ENCODE data around the gene MAP2K7. TPM values are rescaled to one million over a fixed set of nuclear protein-coding genes. Genes with fewer than 3 reads are reported as not detected.
A peak's percentile ranks its signal among the peaks of the same experiment; 100 is the strongest.
"Not testable (repeated sequence)": the region's sequence is repeated elsewhere in the genome, so short reads cannot be mapped to it uniquely, and the experiment has no call there.

Gene MAP2K7
- total RNA-seq, 1 donor from 2014 or later: 9.4 TPM

GRCh38 chr19:7930030-7930429, 26.4 kb downstream of the MAP2K7 start:
- not testable (repeated sequence) for H3K9me3 ChIP-seq (ENCODE audit: control insufficient read depth in 3 of 3, low read length in 3 of 3); H3K27ac ChIP-seq (ENCODE audit: low read depth, low read length); H3K9ac ChIP-seq (ENCODE audit: low read depth in 1 of 3, low read length in 3 of 3); H3K27me3 ChIP-seq (ENCODE audit: control insufficient read depth in 3 of 3, insufficient read depth in 3 of 3, low read length in 3 of 3); H3K4me3 ChIP-seq (ENCODE audit: low read length in 3 of 3)
- Histone ChIP-seq H3K36me3 (ENCODE audit: control insufficient read depth in 3 of 3, insufficient read depth in 3 of 3, low read length in 3 of 3) (peaks cover 42 to 45% (median 44%) of the 10 kb centered on the region in 3 donors), H3K4me1 (ENCODE audit: control insufficient read depth in 3 of 3, insufficient read depth in 3 of 3, low read length in 3 of 3) (peaks cover 19 to 27% (median 25%) of the 10 kb centered on the region in 3 donors)

GRCh38 chr19:7930765-7931164, 27.1 kb downstream of the MAP2K7 start:
- Histone ChIP-seq H3K9me3 (ENCODE audit: control insufficient read depth in 3 of 3, low read length in 3 of 3) (no peaks in the 10 kb centered on the region), H3K27me3 (ENCODE audit: control insufficient read depth in 3 of 3, insufficient read depth in 3 of 3, low read length in 3 of 3) (no peaks in the 10 kb centered on the region), H3K4me3 (ENCODE audit: low read length in 3 of 3) (no peak overlapping the region), H3K9ac (ENCODE audit: low read depth in 1 of 3, low read length in 3 of 3) (peak overlapping the region in 1 of 3 donors; percentile 8), H3K36me3 (ENCODE audit: control insufficient read depth in 3 of 3, insufficient read depth in 3 of 3, low read length in 3 of 3) (peaks cover 48 to 50% (median 49%) of the 10 kb centered on the region in 3 donors), H3K4me1 (ENCODE audit: control insufficient read depth in 3 of 3, insufficient read depth in 3 of 3, low read length in 3 of 3) (peaks cover 19 to 24% (median 22%) of the 10 kb centered on the region in 3 donors), H3K27ac (ENCODE audit: low read depth, low read length) (no peak overlapping the region)

- Histone ChIP-seq H3K4me1 (ENCODE audit: control insufficient read depth in 3 of 3, insufficient read depth in 3 of 3, low read length in 3 of 3) (peaks cover 15 to 19% (median 19%) of the 10 kb centered on the region in 3 donors), H3K9me3 (ENCODE audit: control insufficient read depth in 3 of 3, low read length in 3 of 3) (no peaks in the 10 kb centered on the region), H3K9ac (ENCODE audit: low read depth in 1 of 3, low read length in 3 of 3) (no peak overlapping the region), H3K4me3 (ENCODE audit: low read length in 3 of 3) (no peak overlapping the region), H3K27ac (ENCODE audit: low read depth, low read length) (no peak overlapping the region), H3K36me3 (ENCODE audit: control insufficient read depth in 3 of 3, insufficient read depth in 3 of 3, low read length in 3 of 3) (peaks cover 50 to 54% (median 51%) of the 10 kb centered on the region in 3 donors), H3K27me3 (ENCODE audit: control insufficient read depth in 3 of 3, insufficient read depth in 3 of 3, low read length in 3 of 3) (no peaks in the 10 kb centered on the region)
Observed at GRCh38 chr19:7931221-7932061, 27.8 kb downstream of the MAP2K7 start.

GRCh38 chr19:7932276-7932929, 28.7 kb downstream of the MAP2K7 start:
- peaks cover 54 to 62% (median 58%) of the 10 kb centered on the region in 3 donors for H3K36me3 ChIP-seq (ENCODE audit: control insufficient read depth in 3 of 3, insufficient read depth in 3 of 3, low read length in 3 of 3)
- no peaks in the 10 kb centered on the region for H3K9me3 ChIP-seq (ENCODE audit: control insufficient read depth in 3 of 3, low read length in 3 of 3)
- H3K27ac ChIP-seq (ENCODE audit: low read depth, low read length): no peak overlapping the region
- H3K9ac ChIP-seq (ENCODE audit: low read depth in 1 of 3, low read length in 3 of 3): no peak overlapping the region
- H3K4me3 ChIP-seq (ENCODE audit: low read length in 3 of 3): no peak overlapping the region
- H3K4me1 ChIP-seq (ENCODE audit: control insufficient read depth in 3 of 3, insufficient read depth in 3 of 3, low read length in 3 of 3): peaks cover 11 to 12% (median 12%) of the 10 kb centered on the region in 3 donors
- no peaks in the 10 kb centered on the region for H3K27me3 ChIP-seq (ENCODE audit: control insufficient read depth in 3 of 3, insufficient read depth in 3 of 3, low read length in 3 of 3)

- Histone ChIP-seq H3K27ac (ENCODE audit: low read depth, low read length) (no peak overlapping the region), H3K27me3 (ENCODE audit: control insufficient read depth in 3 of 3, insufficient read depth in 3 of 3, low read length in 3 of 3) (no peaks in the 10 kb centered on the region), H3K4me1 (ENCODE audit: control insufficient read depth in 3 of 3, insufficient read depth in 3 of 3, low read length in 3 of 3) (peaks cover 6 to 12% (median 7%) of the 10 kb centered on the region in 3 donors), H3K9ac (ENCODE audit: low read depth in 1 of 3, low read length in 3 of 3) (no peak overlapping the region), H3K9me3 (ENCODE audit: control insufficient read depth in 3 of 3, low read length in 3 of 3) (no peaks in the 10 kb centered on the region), H3K4me3 (ENCODE audit: low read length in 3 of 3) (no peak overlapping the region), H3K36me3 (ENCODE audit: control insufficient read depth in 3 of 3, insufficient read depth in 3 of 3, low read length in 3 of 3) (peaks cover 56 to 65% (median 60%) of the 10 kb centered on the region in 3 donors)
Observed at GRCh38 chr19:7932930-7933300, 29.2 kb downstream of the MAP2K7 start.

- no peak overlapping the region for H3K27ac ChIP-seq (ENCODE audit: low read depth, low read length)
- no peak overlapping the region for H3K4me3 ChIP-seq (ENCODE audit: low read length in 3 of 3)
- H3K36me3 ChIP-seq (ENCODE audit: control insufficient read depth in 3 of 3, insufficient read depth in 3 of 3, low read length in 3 of 3): peaks cover 56 to 65% (median 60%) of the 10 kb centered on the region in 3 donors
- H3K9ac ChIP-seq (ENCODE audit: low read depth in 1 of 3, low read length in 3 of 3): no peak overlapping the region
- H3K4me1 ChIP-seq (ENCODE audit: control insufficient read depth in 3 of 3, insufficient read depth in 3 of 3, low read length in 3 of 3): peaks cover under 1 to 7% (median 4%) of the 10 kb centered on the region in 3 donors
- H3K27me3 ChIP-seq (ENCODE audit: control insufficient read depth in 3 of 3, insufficient read depth in 3 of 3, low read length in 3 of 3): no peaks in the 10 kb centered on the region
- no peaks in the 10 kb centered on the region for H3K9me3 ChIP-seq (ENCODE audit: control insufficient read depth in 3 of 3, low read length in 3 of 3)
Observed at GRCh38 chr19:7933411-7933810, 29.7 kb downstream of the MAP2K7 start.

GRCh38 chr19:7933828-7934725, 30.4 kb downstream of the MAP2K7 start:
- no peak overlapping the region for H3K4me3 ChIP-seq (ENCODE audit: low read length in 3 of 3)
- H3K4me1 ChIP-seq (ENCODE audit: control insufficient read depth in 3 of 3, insufficient read depth in 3 of 3, low read length in 3 of 3): peaks cover 0 to 4% (median 2%) of the 10 kb centered on the region in 3 donors
- H3K36me3 ChIP-seq (ENCODE audit: control insufficient read depth in 3 of 3, insufficient read depth in 3 of 3, low read length in 3 of 3): peaks cover 60 to 66% (median 65%) of the 10 kb centered on the region in 3 donors
- H3K27me3 ChIP-seq (ENCODE audit: control insufficient read depth in 3 of 3, insufficient read depth in 3 of 3, low read length in 3 of 3): no peaks in the 10 kb centered on the region
- H3K27ac ChIP-seq (ENCODE audit: low read depth, low read length): no peak overlapping the region
- no peak overlapping the region for H3K9ac ChIP-seq (ENCODE audit: low read depth in 1 of 3, low read length in 3 of 3)
- no peaks in the 10 kb centered on the region for H3K9me3 ChIP-seq (ENCODE audit: control insufficient read depth in 3 of 3, low read length in 3 of 3)

GRCh38 chr19:7934766-7935165, 31.1 kb downstream of the MAP2K7 start:
- H3K4me3 ChIP-seq (ENCODE audit: low read length in 3 of 3): no peak overlapping the region
- H3K27me3 ChIP-seq (ENCODE audit: control insufficient read depth in 3 of 3, insufficient read depth in 3 of 3, low read length in 3 of 3): no peaks in the 10 kb centered on the region
- peaks cover 62 to 67% (median 66%) of the 10 kb centered on the region in 3 donors for H3K36me3 ChIP-seq (ENCODE audit: control insufficient read depth in 3 of 3, insufficient read depth in 3 of 3, low read length in 3 of 3)
- no peaks in the 10 kb centered on the region for H3K4me1 ChIP-seq (ENCODE audit: control insufficient read depth in 3 of 3, insufficient read depth in 3 of 3, low read length in 3 of 3)
- H3K9me3 ChIP-seq (ENCODE audit: control insufficient read depth in 3 of 3, low read length in 3 of 3): no peaks in the 10 kb centered on the region
- H3K27ac ChIP-seq (ENCODE audit: low read depth, low read length): no peak overlapping the region
- H3K9ac ChIP-seq (ENCODE audit: low read depth in 1 of 3, low read length in 3 of 3): no peak overlapping the region

GRCh38 chr19:7940841-7941240, 37.2 kb downstream of the MAP2K7 start:
- Histone ChIP-seq H3K36me3 (ENCODE audit: control insufficient read depth in 3 of 3, insufficient read depth in 3 of 3, low read length in 3 of 3) (peaks cover 26 to 31% (median 28%) of the 10 kb centered on the region in 3 donors), H3K9ac (ENCODE audit: low read depth in 1 of 3, low read length in 3 of 3) (no peak overlapping the region), H3K4me1 (ENCODE audit: control insufficient read depth in 3 of 3, insufficient read depth in 3 of 3, low read length in 3 of 3) (peaks cover 20 to 29% (median 25%) of the 10 kb centered on the region in 3 donors), H3K27ac (ENCODE audit: low read depth, low read length) (no peak overlapping the region), H3K4me3 (ENCODE audit: low read length in 3 of 3) (no peak overlapping the region), H3K9me3 (ENCODE audit: control insufficient read depth in 3 of 3, low read length in 3 of 3) (no peaks in the 10 kb centered on the region), H3K27me3 (ENCODE audit: control insufficient read depth in 3 of 3, insufficient read depth in 3 of 3, low read length in 3 of 3) (no peaks in the 10 kb centered on the region)

Data from skeletal muscle tissue (tissue), 4 donors.